Right lobe of liver (tissue), 4 donors: ENCODE measurements around the gene TNFRSF13B.

Experiments used
- CTCF ChIP-seq, 4 donors: fragments of 200-600 bp in 3 of 4; fragments of 450-650 bp in 1 of 4; IDR thresholded peaks; one replicate each; pipeline versions ENCODE4 v1.5.1 to v1.8.0; 2016 to 2022; ENCODE audit warnings: antibody characterized with exemption in 4 of 4, mild to moderate bottlenecking in 2 of 4
- POLR2A ChIP-seq: fragments of 450-650 bp; IDR thresholded peaks from one replicate; pipeline ENCODE4 v1.6.1; 2017; ENCODE audit warnings: antibody characterized with exemption, mild to moderate bottlenecking
- donor health status: DM: no; HTN: no; CAD: no.
- donor health status: DM: no; HTN: no; CAD: no.
- donor health status: DM: no; HTN: yes; CAD: no.

GRCh38 chr17:17019891-17020456 lies 48.1 kb upstream of the TNFRSF13B start:
- no peak for TF ChIP-seq CTCF (IDR thresholded peaks at IDR 0.05)
- no peak for TF ChIP-seq POLR2A
